ENCODE data around the gene RELB.

- no peak for TF ChIP-seq CTCF (IDR thresholded peaks at IDR 0.05 in 4 of 5, conservative IDR thresholded peaks at IDR 0.05 in 1 of 5)
- no peak for TF ChIP-seq POLR2A (IDR thresholded peaks at IDR 0.05)
Measured at GRCh38 chr19:45086480-45086879, 85.2 kb downstream of the RELB start.

Data from gastrocnemius medialis (tissue), 4 donors.